ENCODE data around the gene ITGAE.
A peak's percentile ranks its signal among the peaks of the same experiment; 100 is the strongest.

The ITGAE gene

DNA sequence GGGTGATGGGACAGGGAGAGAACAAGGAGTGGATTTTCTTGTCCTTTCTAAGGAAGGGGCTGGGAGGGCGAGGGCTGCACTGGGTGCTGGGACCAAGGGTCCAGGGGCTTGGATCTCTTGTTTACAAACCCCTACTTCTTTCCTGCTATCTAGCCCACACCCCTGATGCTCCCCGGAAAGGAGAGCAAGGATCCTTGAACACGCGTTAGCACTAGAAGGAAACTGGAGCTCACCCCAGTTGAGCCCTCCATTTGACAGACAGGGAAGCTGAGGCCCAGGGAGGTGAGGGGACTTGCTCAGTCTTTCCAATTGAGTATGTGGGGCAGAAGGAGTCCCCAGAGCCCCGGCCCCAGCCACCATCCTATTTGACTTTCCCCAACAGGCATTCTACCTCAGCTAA is 4.6 kb upstream of the ITGAE start:
- no peak for DNase-seq
- Histone ChIP-seq H3K27me3 (replicated peaks) (no peaks in the 10 kb centered on the region), H3K36me3 (replicated peaks) (peaks cover 2% of the 10 kb centered on the region), H3K4me3 (ENCODE audit: low read depth, low read length) (no peak overlapping the region), H3K27ac (no peak overlapping the region)
- TF ChIP-seq CTCF (IDR thresholded peaks at IDR 0.05; ENCODE audit: low read depth, low read length, missing control alignments), result no peak
- in situ Hi-C loops (cut with HindIII; ENCODE audit: low pct_ligation_motif_present, low sequenced_read_pairs), result no loop called here

DNA sequence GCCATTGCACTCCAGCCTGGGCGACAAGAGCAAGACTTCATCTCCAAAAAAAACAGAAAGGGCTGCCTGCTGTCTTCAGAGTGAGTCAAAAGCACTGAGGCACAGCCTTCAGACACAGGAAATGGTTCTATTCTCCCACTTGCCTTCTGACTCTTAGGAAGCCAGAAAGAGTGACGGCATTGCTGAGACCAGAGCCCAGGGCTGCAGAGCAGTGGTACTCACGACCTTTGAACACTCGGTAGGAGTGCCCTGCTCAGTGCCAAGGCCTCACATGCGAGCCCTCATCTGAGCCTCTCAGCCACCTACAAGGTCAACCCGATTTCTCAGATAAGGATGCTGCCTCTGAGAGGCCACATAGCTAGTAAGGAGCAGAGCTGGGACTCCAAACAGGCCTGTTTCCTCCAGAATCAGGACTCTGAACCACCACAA is 3.5 kb upstream of the ITGAE start:
- peak; percentile 57 for DNase-seq
- in situ Hi-C loops (cut with HindIII; ENCODE audit: low pct_ligation_motif_present, low sequenced_read_pairs), result no loop called here
- no peak overlapping the region for H3K4me3 ChIP-seq (ENCODE audit: low read depth, low read length)

GRCh38 chr17:3803308-3803640 is 2.3 kb upstream of the ITGAE start:
- Histone ChIP-seq H3K27me3 (replicated peaks) (no peaks in the 10 kb centered on the region), H3K4me3 (ENCODE audit: low read depth, low read length) (no peak overlapping the region), H3K27ac (peak overlapping the region; percentile 91), H3K36me3 (replicated peaks) (no peaks in the 10 kb centered on the region)
- no peak for DNase-seq
- no peak for TF ChIP-seq CTCF (IDR thresholded peaks at IDR 0.05; ENCODE audit: low read depth, low read length, missing control alignments)
- in situ Hi-C loops (cut with HindIII; ENCODE audit: low pct_ligation_motif_present, low sequenced_read_pairs), result no loop called here

More for the DNA sequence above, 3.5 kb upstream of the ITGAE start:
- peak overlapping the region; percentile 2 for H3K27ac ChIP-seq
- no peak for TF ChIP-seq CTCF (IDR thresholded peaks at IDR 0.05; ENCODE audit: low read depth, low read length, missing control alignments)
- peaks cover 2% of the 10 kb centered on the region for H3K36me3 ChIP-seq (replicated peaks)
- H3K27me3 ChIP-seq (replicated peaks), result no peaks in the 10 kb centered on the region

GRCh38 chr17:3802461-3803307 is 1.7 kb upstream of the ITGAE start:
- peak; percentile 5 for TF ChIP-seq CTCF (IDR thresholded peaks at IDR 0.05; ENCODE audit: low read depth, low read length, missing control alignments)
- DNase-seq, result peak; percentile 75
- H3K4me3 ChIP-seq (ENCODE audit: low read depth, low read length), result no peak overlapping the region
- in situ Hi-C loops (cut with HindIII; ENCODE audit: low pct_ligation_motif_present, low sequenced_read_pairs), result no loop called here
- H3K36me3 ChIP-seq (replicated peaks), result no peaks in the 10 kb centered on the region
- H3K27me3 ChIP-seq (replicated peaks), result no peaks in the 10 kb centered on the region
- peak overlapping the region; percentile 91 for H3K27ac ChIP-seq

GRCh38 chr17:3801792-3802191 is 804 bp upstream of the ITGAE start:
- Histone ChIP-seq H3K27me3 (replicated peaks) (no peaks in the 10 kb centered on the region), H3K27ac (peak overlapping the region; percentile 91), H3K36me3 (replicated peaks) (no peaks in the 10 kb centered on the region), H3K4me3 (ENCODE audit: low read depth, low read length) (no peak overlapping the region)
- DNase-seq, result no peak
- in situ Hi-C loops (cut with HindIII; ENCODE audit: low pct_ligation_motif_present, low sequenced_read_pairs), result no loop called here
- TF ChIP-seq CTCF (IDR thresholded peaks at IDR 0.05; ENCODE audit: low read depth, low read length, missing control alignments), result no peak

GRCh38 chr17:3801347-3801746 is 359 bp upstream of the ITGAE start:
- H3K27ac ChIP-seq, result no peak overlapping the region
- no peaks in the 10 kb centered on the region for H3K36me3 ChIP-seq (replicated peaks)
- no peak overlapping the region for H3K4me3 ChIP-seq (ENCODE audit: low read depth, low read length)
- TF ChIP-seq CTCF (IDR thresholded peaks at IDR 0.05; ENCODE audit: low read depth, low read length, missing control alignments), result no peak
- in situ Hi-C loops (cut with HindIII; ENCODE audit: low pct_ligation_motif_present, low sequenced_read_pairs), result no loop called here
- no peaks in the 10 kb centered on the region for H3K27me3 ChIP-seq (replicated peaks)
- DNase-seq, result no peak
